Endothelial cell of umbilical vein (primary cell): ENCODE measurements around the gene ALG2. TPM values are rescaled to one million over a fixed set of nuclear protein-coding genes. Genes with fewer than 3 reads are reported as not detected.

Experiments
- BruUV-seq: library from RNA; stranded (reverse); fragments of 400-500 nt; replicated peaks from 2 replicates; lab custom pipeline; 2021; lab: Mats Ljungman, UMichigan
- CTCF ChIA-PET: fragments of 300-600, 350-600 bp; sonication (Branson Sonifier 250); formaldehyde crosslinking; loops from one replicate; lab custom pipeline; 2021; ENCODE audit warnings: antibody characterized with exemption, inconsistent platforms; lab: Charles Lee
- POLR2A ChIA-PET: fragments of 300-600, 350-600 bp; sonication (Branson Sonifier 250); formaldehyde crosslinking; loops from one replicate; lab custom pipeline; 2021; ENCODE audit warnings: antibody characterized with exemption, inconsistent platforms; lab: Charles Lee
- DNase-seq: peaks from one replicate; pipeline ENCODE4 v3.0.0-alpha.2; 2011; ENCODE audit warnings: low read depth, low spot score
- FAIRE-seq: peaks from 2 replicates; lab custom pipeline; 2011; peaks lifted over from hg19 to GRCh38; lab: Jason Lieb, UNC
- H2AFZ ChIP-seq: 2 replicates; pipeline ENCODE4 v1.6.0; 2012; ENCODE audit warnings: low read depth, low read length, control low read depth, inconsistent platforms
- H3K27ac ChIP-seq: 2 replicates; pipeline ENCODE4 v1.5.1; 2011; ENCODE audit warnings: low read depth, mild to moderate bottlenecking, control low read depth, low read length, moderate library complexity; ENCODE audit not compliant: insufficient read depth
- H3K27me3 ChIP-seq, 2 experiments: 2 replicates each; pipeline versions ENCODE4 v1.6.0 to v1.6.1; 2011; ENCODE audit warnings: low read length in 2 of 2, mixed read lengths in 1 of 2; ENCODE audit not compliant: control insufficient read depth in 2 of 2, insufficient read depth in 2 of 2
- H3K36me3 ChIP-seq, 2 experiments: 2 replicates in 1 of 2; 3 replicates in 1 of 2; pipeline ENCODE4 v1.5.1; 2011; ENCODE audit warnings: low read length in 2 of 2, mild to moderate bottlenecking in 1 of 2, moderate library complexity in 1 of 2; ENCODE audit not compliant: control insufficient read depth in 2 of 2, insufficient read depth in 2 of 2; ENCODE audit errors: extremely low read depth in 1 of 2
- H3K4me1 ChIP-seq: 3 replicates; pipeline ENCODE4 v1.5.1; 2011; ENCODE audit warnings: mild to moderate bottlenecking, low read length; ENCODE audit not compliant: control insufficient read depth, insufficient read depth; ENCODE audit errors: extremely low read depth
- H3K4me2 ChIP-seq: 2 replicates; pipeline ENCODE4 v1.6.1; 2011; ENCODE audit warnings: low read length, control low read depth, mixed read lengths; ENCODE audit not compliant: insufficient read depth
- H3K4me3 ChIP-seq, 3 experiments: fragments of 200-600 bp in 1 of 3; sonication (generic), shearing (Covaris generic) in 1 of 3; replicated peaks in 1 of 3; 2 replicates each; pipeline ENCODE4 v1.5.1; 2011 to 2016; ENCODE audit warnings: control low read depth in 3 of 3, low read length in 3 of 3, mild to moderate bottlenecking in 2 of 3, inconsistent platforms in 1 of 3, low read depth in 1 of 3, moderate library complexity in 1 of 3; ENCODE audit not compliant: insufficient read depth in 1 of 3
- H3K79me2 ChIP-seq: 2 replicates; pipeline ENCODE4 v1.6.0; 2012; ENCODE audit warnings: low read length, inconsistent platforms; ENCODE audit not compliant: control insufficient read depth, insufficient read depth
- H3K9ac ChIP-seq: replicated peaks from 2 replicates; pipeline ENCODE3; 2011; ENCODE audit warnings: low read length, control low read depth; ENCODE audit not compliant: insufficient read depth; ENCODE audit errors: extremely low read depth
- H3K9me1 ChIP-seq: replicated peaks from 3 replicates; pipeline ENCODE4 v1.6.0; 2011; ENCODE audit warnings: mild to moderate bottlenecking, low read length; ENCODE audit not compliant: control insufficient read depth, insufficient read depth; ENCODE audit errors: extremely low read depth
- H3K9me3 ChIP-seq: replicated peaks from 2 replicates; pipeline ENCODE4 v1.5.1; 2012; ENCODE audit warnings: low read length, inconsistent platforms; ENCODE audit not compliant: control insufficient read depth, insufficient read depth
- H4K20me1 ChIP-seq: replicated peaks from 2 replicates; pipeline ENCODE3; 2011; ENCODE audit warnings: mild to moderate bottlenecking, low read length; ENCODE audit not compliant: control insufficient read depth, insufficient read depth; ENCODE audit errors: extremely low read depth
- FOS ChIP-seq: IDR thresholded peaks from 2 replicates; pipeline ENCODE4 v1.6.1; 2011; ENCODE audit warnings: mild to moderate bottlenecking, low read length, moderate library complexity, borderline replicate concordance; ENCODE audit not compliant: insufficient read depth
- MYC ChIP-seq: IDR thresholded peaks from one replicate; pipeline ENCODE4 v1.6.1; 2011; ENCODE audit warnings: mild to moderate bottlenecking, low read depth, low read length
- POLR2A ChIP-seq: IDR thresholded peaks from 2 replicates; pipeline ENCODE4 v1.6.1; 2012; ENCODE audit warnings: low read depth, mild to moderate bottlenecking, control low read depth, low read length
- POLR2AphosphoS5 ChIP-seq: IDR thresholded peaks from 2 replicates; pipeline ENCODE4 v1.6.1; 2012; ENCODE audit warnings: low read depth, mild to moderate bottlenecking, control low read depth, low read length, moderate library complexity; ENCODE audit not compliant: insufficient read depth
- dilution Hi-C: fragments of 300-500 bp; cut with MboI; formaldehyde crosslinking; loops from one replicate; pipeline ENCODE4 v1.15.0; 2019; ENCODE audit warnings: low sequenced_read_pairs; ENCODE audit not compliant: extremely low pct_ligation_motif_present
- intact Hi-C: fragments of 100-400 bp; cut with micrococcal nuclease; formaldehyde crosslinking; loops from one replicate; pipeline ENCODE4 v1.10.0; 2022
- polyA plus RNA-seq, 4 experiments: library from polyadenylated mRNA; depleted of rRNA in 3 of 4; stranded (reverse) in 3 of 4; unstranded in 1 of 4; fragments of >200 nt; gene quantifications; 2 replicates each; pipeline versions ENCODE4 v1.2.1 to v1.2.3, GENCODE V29; 2011 to 2012; ENCODE audit warnings: missing spikeins in 1 of 4
- total RNA-seq: library from RNA; stranded (reverse); gene quantifications from 2 replicates; pipeline ENCODE4 v1.2.3, GENCODE V29; 2021
- TF ChIP-seq, protein P1 (sequence below): IDR thresholded peaks from 2 replicates; pipeline ENCODE4 v1.6.1; 2011; ENCODE audit not compliant: insufficient read depth, insufficient read length

ALG2 gene
- total and polyA plus RNA-seq, 2 donors (not counting 3 experiments of a cell fraction or from before 2014, with no cell fraction given) = 32.4 to 40.7 TPM

DNA sequence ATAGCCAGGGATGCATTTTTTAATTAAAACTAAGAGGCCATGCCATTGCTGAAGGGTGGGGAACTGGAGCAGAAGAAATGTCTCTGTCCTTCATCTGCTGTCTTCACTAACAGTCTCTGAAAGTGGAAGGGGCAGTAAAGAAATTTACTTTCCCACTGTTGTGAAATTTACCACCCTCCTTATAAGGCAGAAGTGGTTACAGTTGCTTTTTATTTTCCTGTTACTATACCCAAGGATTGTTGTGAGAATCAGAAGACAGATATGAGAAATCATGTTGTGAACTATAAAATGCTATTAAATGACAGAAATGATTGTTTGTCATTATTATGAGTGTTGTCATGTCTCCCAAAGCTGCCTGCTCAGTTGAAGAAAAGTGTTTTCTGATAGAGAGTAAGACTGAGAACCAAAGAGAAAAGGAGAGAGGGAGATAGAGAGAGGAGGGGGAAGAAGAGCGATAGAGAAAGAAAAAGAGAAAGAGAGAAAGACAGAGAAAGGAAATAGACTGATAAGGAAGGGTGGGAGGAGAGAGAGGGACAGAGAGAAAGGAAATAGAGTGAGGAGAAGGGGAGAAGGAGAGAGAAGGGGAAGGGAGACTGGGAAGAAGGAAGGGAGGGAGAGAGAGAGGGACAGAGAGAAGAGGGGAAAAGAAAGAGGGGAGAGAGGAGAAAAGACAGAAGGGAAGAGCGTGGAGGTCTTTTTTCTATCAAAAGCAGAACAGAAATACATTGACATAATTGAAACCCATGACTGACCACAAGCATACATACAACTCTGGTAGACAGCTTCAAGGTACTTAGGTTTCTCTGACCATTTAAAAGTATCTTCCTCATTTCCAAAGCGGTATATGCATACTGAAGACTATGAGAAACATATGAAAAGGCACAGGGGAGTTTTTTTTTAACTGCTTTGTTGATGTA, 22.9 kb upstream of the ALG2 start:
- intact Hi-C loops = no loop called here
- Histone ChIP-seq H3K4me2 (no peak overlapping the region), H3K36me3 (no peaks in the 10 kb centered on the region), H4K20me1 (no peaks in the 10 kb centered on the region), H3K9me3 (no peaks in the 10 kb centered on the region), H3K27me3 (no peaks in the 10 kb centered on the region), H2AFZ (no peak overlapping the region), H3K9ac (no peak overlapping the region), H3K79me2 (no peaks in the 10 kb centered on the region), H3K4me3 (no peak overlapping the region), H3K4me1 (no peaks in the 10 kb centered on the region), H3K9me1 (no peaks in the 10 kb centered on the region), H3K27ac (no peak overlapping the region)
- TF ChIP-seq POLR2A = no peak
- no peak for TF ChIP-seq POLR2AphosphoS5
- TF ChIP-seq, protein P1, sequence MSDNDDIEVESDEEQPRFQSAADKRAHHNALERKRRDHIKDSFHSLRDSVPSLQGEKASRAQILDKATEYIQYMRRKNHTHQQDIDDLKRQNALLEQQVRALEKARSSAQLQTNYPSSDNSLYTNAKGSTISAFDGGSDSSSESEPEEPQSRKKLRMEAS = no peak
- FAIRE-seq (no peak), DNase-seq (no peak)
- ChIA-PET CTCF (no interaction called here), POLR2A (no interaction called here)
- dilution Hi-C loops = no loop called here
- BruUV-seq = no TSS peak

DNA sequence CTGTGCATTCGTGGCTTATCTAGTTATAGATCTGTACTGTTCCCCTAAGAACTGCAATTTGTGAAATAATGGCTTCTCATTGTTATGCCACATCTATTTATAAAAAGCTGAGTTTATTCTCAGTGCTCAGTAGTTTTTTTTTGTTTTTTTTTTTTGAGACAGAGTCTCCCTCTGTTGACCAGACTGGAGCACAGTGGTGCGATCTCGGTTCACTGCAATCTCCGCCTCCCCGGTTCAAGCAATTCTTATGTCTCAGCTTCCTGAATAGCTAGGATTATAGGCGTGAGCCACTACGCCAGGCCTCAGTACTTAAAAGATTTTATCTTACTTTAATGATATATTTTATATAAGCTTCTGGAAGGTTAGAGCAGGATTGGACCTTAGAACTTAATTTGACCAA, 19.4 kb upstream of the ALG2 start:
- no peaks in the 10 kb centered on the region for H3K9me1 ChIP-seq
- no peaks in the 10 kb centered on the region for H3K4me1 ChIP-seq
- no peaks in the 10 kb centered on the region for H3K79me2 ChIP-seq
- no peaks in the 10 kb centered on the region for H4K20me1 ChIP-seq
- H3K27ac ChIP-seq = no peak overlapping the region
- no peaks in the 10 kb centered on the region for H3K9me3 ChIP-seq
- intact Hi-C loops (loop anchor here (1.0 kb wide), 1 partner anchor 57 kb away; no protein-coding TSS in a partner anchor), dilution Hi-C loops (no loop called here)
- H3K27me3 ChIP-seq = no peaks in the 10 kb centered on the region
- peak; percentile 54 for FAIRE-seq
- H3K4me2 ChIP-seq = no peak overlapping the region
- peak; percentile 53 for DNase-seq
- H2AFZ ChIP-seq = no peak overlapping the region
- no TSS peak for BruUV-seq
- ChIA-PET POLR2A (interaction anchor here (0.6 to 1.0 kb wide), 2 partner anchors 19 to 75 kb away, joined by 4 to 8 read pairs; partner anchors contain the start of genes ALG2 and SEC61B), CTCF (interaction anchor here (0.7 to 2.3 kb wide), 12 partner anchors 9 to 772 kb away, joined by 3 to 33 read pairs (median 4); partner anchors contain the start of genes ALG2 and SEC61B)
- no peak overlapping the region for H3K4me3 ChIP-seq
- TF ChIP-seq MYC (no peak), FOS (no peak)
- TF ChIP-seq, protein P1 = no peak
- no peak overlapping the region for H3K9ac ChIP-seq
- H3K36me3 ChIP-seq = no peaks in the 10 kb centered on the region
